ENCODE results near the gene ARMH3.

- TF ChIP-seq POLR2A (IDR thresholded peaks at IDR 0.05) (no peak), CTCF (IDR thresholded peaks at IDR 0.05) (no peak), POLR2AphosphoS5 (IDR thresholded peaks at IDR 0.05) (no peak), EP300 (IDR thresholded peaks at IDR 0.05; ENCODE audit: low read depth) (no peak)
Measured at GRCh38 chr10:102024799-102025198, 31.2 kb downstream of the ARMH3 start.
